ENCODE measurements around the gene ZNF436. TPM values are rescaled to one million over a fixed set of nuclear protein-coding genes. Genes with fewer than 3 reads are reported as not detected.
A peak's percentile ranks its signal among the peaks of the same experiment; 100 is the strongest.

The ZNF436 gene
- total and polyA plus RNA-seq, 9 of the 15 experiments (the other 6 are each of a cell fraction or from before 2014, with no cell fraction given) = 2.1 to 11.3 (median 6.8) TPM

DNA sequence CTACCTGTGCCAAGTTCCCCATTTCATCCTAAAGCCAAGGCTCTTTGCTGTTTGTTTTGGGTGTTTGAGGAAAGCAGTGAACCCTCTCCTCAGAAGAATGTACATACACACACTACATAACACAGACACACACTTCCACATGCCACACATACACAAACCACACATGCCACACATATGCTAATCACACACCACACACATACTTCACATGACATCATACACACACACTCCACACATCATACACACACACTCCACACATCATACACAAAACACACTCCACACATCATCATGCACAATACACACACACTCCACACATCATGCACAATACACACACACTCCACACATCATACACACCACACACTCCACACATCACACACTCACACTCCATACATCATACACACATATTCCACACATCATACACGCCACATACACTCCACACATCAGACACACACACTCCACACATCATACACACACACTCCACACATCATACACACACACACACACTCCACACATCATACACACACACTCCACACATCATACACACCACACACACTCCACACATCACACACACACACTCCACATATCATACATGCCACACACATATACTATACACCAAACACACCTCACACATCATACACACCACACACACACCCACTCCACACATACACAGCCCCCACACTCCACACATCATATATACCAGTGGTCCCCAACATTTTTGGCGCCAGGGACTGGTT, 22.7 kb upstream of the ZNF436 start:
- H4K20me1 ChIP-seq (replicated peaks; ENCODE audit: control insufficient read depth, insufficient read depth, low read length) = no peaks in the 10 kb centered on the region
- POLR2A ChIA-PET = no interaction called here
- DNase-seq (ENCODE audit: extremely low read depth in 1 of 4, low spot score in 3 of 4) (no peak), FAIRE-seq (peak; percentile 96), ATAC-seq (no peak)
- BruUV-seq (replicated peaks) = no TSS peak
- H3K9me3 ChIP-seq (replicated peaks; ENCODE audit: control insufficient read depth, insufficient read depth, low read depth, low read length) = no peaks in the 10 kb centered on the region
- no peak overlapping the region for H3K4me2 ChIP-seq (ENCODE audit: insufficient read depth, low read length)
- peaks cover 4 to 24% of the 10 kb centered on the region in 2 experiments for H3K4me1 ChIP-seq (replicated peaks in 1 of 2; ENCODE audit: control insufficient read depth in 2 of 2, insufficient read depth in 2 of 2, low read length in 2 of 2)
- intact Hi-C loops (cut with micrococcal nuclease) = no loop called here
- no peak overlapping the region for H3K9ac ChIP-seq (ENCODE audit: insufficient read depth in 1 of 2, low read depth in 2 of 2, low read length in 2 of 2)
- in situ Hi-C loops (cut with MboI) = no loop called here
- WGBS (ENCODE audit: insufficient coverage, low coverage, missing lambda C conversion rate) = 38% methylated on average over 2 of the region's 2 CpGs
- H3K27ac ChIP-seq (ENCODE audit: extremely low read depth, low read depth, low read length) = no peak overlapping the region
- no peaks in the 10 kb centered on the region for H3K36me3 ChIP-seq (ENCODE audit: control insufficient read depth, insufficient read depth, low read length)
- CTCF ChIA-PET (ENCODE audit: low intra/inter-chr PET ratio) = no interaction called here
- H3K4me3 ChIP-seq = no peak overlapping the region
- peaks cover 0 to 2% of the 10 kb centered on the region in 2 experiments; a peak in 1 of 5 replicates for H3K27me3 ChIP-seq (ENCODE audit: control insufficient read depth in 2 of 2, insufficient read depth in 2 of 2, low read length in 2 of 2)
- no peaks in the 10 kb centered on the region for H3K79me2 ChIP-seq (ENCODE audit: control insufficient read depth, insufficient read depth, low read length)
- no peaks in the 10 kb centered on the region for H3K9me1 ChIP-seq (ENCODE audit: control insufficient read depth, insufficient read depth, low read length)
- TF ChIP-seq, protein P1, sequence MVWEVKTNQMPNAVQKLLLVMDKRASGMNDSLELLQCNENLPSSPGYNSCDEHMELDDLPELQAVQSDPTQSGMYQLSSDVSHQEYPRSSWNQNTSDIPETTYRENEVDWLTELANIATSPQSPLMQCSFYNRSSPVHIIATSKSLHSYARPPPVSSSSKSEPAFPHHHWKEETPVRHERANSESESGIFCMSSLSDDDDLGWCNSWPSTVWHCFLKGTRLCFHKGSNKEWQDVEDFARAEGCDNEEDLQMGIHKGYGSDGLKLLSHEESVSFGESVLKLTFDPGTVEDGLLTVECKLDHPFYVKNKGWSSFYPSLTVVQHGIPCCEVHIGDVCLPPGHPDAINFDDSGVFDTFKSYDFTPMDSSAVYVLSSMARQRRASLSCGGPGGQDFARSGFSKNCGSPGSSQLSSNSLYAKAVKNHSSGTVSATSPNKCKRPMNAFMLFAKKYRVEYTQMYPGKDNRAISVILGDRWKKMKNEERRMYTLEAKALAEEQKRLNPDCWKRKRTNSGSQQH (CRISPR knock-in tag; IDR thresholded peaks at IDR 0.05) = 0 out of 2 replicates have a peak, but pooled peaks have one; percentile 46
- no peak for TF ChIP-seq L3MBTL2 (IDR thresholded peaks at IDR 0.05)
- TF ChIP-seq STAT5A (IDR thresholded peaks at IDR 0.05; ENCODE audit: borderline replicate concordance, low read length) = no peak
- TF ChIP-seq, protein P2, sequence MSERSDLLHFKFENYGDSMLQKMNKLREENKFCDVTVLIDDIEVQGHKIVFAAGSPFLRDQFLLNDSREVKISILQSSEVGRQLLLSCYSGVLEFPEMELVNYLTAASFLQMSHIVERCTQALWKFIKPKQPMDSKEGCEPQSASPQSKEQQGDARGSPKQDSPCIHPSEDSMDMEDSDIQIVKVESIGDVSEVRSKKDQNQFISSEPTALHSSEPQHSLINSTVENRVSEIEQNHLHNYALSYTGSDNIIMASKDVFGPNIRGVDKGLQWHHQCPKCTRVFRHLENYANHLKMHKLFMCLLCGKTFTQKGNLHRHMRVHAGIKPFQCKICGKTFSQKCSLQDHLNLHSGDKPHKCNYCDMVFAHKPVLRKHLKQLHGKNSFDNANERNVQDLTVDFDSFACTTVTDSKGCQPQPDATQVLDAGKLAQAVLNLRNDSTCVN (CRISPR knock-in tag; IDR thresholded peaks at IDR 0.05) = 0 out of 2 replicates have a peak, but pooled peaks have one; percentile 60
- TF ChIP-seq, protein P3, sequence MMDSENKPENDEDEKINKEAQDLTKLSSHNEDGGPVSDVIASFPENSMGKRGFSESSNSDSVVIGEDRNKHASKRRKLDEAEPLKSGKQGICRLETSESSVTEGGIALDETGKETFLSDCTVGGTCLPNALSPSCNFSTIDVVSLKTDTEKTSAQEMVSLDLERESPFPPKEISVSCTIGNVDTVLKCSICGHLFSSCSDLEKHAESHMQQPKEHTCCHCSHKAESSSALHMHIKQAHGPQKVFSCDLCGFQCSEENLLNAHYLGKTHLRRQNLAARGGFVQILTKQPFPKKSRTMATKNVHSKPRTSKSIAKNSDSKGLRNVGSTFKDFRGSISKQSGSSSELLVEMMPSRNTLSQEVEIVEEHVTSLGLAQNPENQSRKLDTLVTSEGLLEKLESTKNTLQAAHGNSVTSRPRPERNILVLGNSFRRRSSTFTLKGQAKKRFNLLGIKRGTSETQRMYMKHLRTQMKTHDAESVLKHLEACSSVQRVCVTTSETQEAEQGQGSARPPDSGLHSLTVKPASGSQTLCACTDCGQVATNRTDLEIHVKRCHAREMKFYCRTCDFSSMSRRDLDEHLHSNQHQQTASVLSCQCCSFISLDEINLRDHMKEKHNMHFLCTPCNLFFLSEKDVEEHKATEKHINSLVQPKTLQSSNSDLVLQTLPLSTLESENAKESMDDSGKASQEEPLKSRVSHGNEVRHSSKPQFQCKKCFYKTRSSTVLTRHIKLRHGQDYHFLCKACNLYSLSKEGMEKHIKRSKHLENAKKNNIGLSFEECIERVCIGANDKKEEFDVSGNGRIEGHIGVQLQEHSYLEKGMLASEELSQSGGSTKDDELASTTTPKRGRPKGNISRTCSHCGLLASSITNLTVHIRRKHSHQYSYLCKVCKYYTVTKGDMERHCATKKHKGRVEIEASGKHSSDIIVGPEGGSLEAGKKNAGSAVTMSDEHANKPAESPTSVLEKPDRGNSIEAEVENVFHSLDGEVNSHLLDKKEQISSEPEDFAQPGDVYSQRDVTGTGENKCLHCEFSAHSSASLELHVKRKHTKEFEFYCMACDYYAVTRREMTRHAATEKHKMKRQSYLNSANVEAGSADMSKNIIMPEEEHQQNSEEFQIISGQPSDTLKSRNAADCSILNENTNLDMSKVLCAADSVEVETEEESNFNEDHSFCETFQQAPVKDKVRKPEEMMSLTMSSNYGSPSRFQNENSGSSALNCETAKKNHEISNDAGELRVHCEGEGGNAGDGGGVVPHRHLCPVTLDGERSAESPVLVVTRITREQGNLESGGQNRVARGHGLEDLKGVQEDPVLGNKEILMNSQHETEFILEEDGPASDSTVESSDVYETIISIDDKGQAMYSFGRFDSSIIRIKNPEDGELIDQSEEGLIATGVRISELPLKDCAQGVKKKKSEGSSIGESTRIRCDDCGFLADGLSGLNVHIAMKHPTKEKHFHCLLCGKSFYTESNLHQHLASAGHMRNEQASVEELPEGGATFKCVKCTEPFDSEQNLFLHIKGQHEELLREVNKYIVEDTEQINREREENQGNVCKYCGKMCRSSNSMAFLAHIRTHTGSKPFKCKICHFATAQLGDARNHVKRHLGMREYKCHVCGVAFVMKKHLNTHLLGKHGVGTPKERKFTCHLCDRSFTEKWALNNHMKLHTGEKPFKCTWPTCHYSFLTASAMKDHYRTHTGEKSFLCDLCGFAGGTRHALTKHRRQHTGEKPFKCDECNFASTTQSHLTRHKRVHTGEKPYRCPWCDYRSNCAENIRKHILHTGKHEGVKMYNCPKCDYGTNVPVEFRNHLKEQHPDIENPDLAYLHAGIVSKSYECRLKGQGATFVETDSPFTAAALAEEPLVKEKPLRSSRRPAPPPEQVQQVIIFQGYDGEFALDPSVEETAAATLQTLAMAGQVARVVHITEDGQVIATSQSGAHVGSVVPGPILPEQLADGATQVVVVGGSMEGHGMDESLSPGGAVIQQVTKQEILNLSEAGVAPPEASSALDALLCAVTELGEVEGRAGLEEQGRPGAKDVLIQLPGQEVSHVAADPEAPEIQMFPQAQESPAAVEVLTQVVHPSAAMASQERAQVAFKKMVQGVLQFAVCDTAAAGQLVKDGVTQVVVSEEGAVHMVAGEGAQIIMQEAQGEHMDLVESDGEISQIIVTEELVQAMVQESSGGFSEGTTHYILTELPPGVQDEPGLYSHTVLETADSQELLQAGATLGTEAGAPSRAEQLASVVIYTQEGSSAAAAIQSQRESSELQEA (IDR thresholded peaks at IDR 0.05; ENCODE audit: low read depth) = no peak
- TF ChIP-seq CREBBP (IDR thresholded peaks at IDR 0.05; ENCODE audit: low read depth, low read length) = peak; percentile 49
- 0 out of 2 replicates have a peak, but pooled peaks have one; percentile 5 for TF ChIP-seq ELF4 (CRISPR knock-in tag; IDR thresholded peaks at IDR 0.05)
- 0 out of 2 replicates have a peak, but pooled peaks have one; percentile 32 for TF ChIP-seq LARP7 (IDR thresholded peaks at IDR 0.05)
- TF ChIP-seq PHF8 (IDR thresholded peaks at IDR 0.05; ENCODE audit: borderline replicate concordance, low read length) = no peak
- 0 out of 2 replicates have a peak, but pooled peaks have one; percentile 34 for TF ChIP-seq TSC22D4 (tag; IDR thresholded peaks at IDR 0.05)
- peak; percentile 8 for TF ChIP-seq PHF20 (IDR thresholded peaks at IDR 0.05; ENCODE audit: partially characterized antibody)
- H2AFZ ChIP-seq (ENCODE audit: low read depth, low read length) = no peak overlapping the region
